ENCODE data around the gene ABAT. TPM values are rescaled to one million over a fixed set of nuclear protein-coding genes. Genes with fewer than 3 reads are reported as not detected.

Gene ABAT
- total and polyA plus RNA-seq, 2 experiments from 2014 or later, result 31.2 to 59.1 TPM

DNA sequence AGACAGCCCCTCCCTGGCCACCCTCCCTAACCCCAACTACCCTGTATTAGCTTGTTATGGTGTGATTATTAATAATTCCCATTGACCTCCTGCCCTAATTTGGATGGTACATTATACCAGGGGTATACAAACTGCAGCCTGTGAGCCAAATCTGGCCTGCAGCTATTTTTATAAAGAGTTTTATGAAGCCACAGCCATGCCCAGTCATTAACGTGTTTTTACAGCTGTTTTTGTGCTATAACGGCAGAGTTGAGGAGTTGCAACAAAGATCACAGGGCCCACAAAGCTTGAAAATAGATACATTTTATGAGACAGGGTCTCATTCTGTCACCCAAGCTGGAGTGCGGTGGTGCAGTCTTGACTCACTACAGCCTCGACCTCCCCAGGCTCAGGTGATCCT, 47.0 kb upstream of the ABAT start:
- peaks cover 4% of the 10 kb centered on the region for H3K36me3 ChIP-seq (replicated peaks; ENCODE audit: insufficient read depth, low read depth)
- H3K27me3 ChIP-seq, result no peaks in the 10 kb centered on the region
- no peak for TF ChIP-seq EZH2 (IDR thresholded peaks at IDR 0.05; ENCODE audit: borderline replicate concordance)
- no peak for TF ChIP-seq EZH2phosphoT487 (IDR thresholded peaks at IDR 0.05; ENCODE audit: low read depth, severe bottlenecking, unreplicated experiment)
- TF ChIP-seq, protein P1, sequence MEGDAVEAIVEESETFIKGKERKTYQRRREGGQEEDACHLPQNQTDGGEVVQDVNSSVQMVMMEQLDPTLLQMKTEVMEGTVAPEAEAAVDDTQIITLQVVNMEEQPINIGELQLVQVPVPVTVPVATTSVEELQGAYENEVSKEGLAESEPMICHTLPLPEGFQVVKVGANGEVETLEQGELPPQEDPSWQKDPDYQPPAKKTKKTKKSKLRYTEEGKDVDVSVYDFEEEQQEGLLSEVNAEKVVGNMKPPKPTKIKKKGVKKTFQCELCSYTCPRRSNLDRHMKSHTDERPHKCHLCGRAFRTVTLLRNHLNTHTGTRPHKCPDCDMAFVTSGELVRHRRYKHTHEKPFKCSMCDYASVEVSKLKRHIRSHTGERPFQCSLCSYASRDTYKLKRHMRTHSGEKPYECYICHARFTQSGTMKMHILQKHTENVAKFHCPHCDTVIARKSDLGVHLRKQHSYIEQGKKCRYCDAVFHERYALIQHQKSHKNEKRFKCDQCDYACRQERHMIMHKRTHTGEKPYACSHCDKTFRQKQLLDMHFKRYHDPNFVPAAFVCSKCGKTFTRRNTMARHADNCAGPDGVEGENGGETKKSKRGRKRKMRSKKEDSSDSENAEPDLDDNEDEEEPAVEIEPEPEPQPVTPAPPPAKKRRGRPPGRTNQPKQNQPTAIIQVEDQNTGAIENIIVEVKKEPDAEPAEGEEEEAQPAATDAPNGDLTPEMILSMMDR (IDR thresholded peaks at IDR 0.05; ENCODE audit: poor library complexity), result no peak

DNA sequence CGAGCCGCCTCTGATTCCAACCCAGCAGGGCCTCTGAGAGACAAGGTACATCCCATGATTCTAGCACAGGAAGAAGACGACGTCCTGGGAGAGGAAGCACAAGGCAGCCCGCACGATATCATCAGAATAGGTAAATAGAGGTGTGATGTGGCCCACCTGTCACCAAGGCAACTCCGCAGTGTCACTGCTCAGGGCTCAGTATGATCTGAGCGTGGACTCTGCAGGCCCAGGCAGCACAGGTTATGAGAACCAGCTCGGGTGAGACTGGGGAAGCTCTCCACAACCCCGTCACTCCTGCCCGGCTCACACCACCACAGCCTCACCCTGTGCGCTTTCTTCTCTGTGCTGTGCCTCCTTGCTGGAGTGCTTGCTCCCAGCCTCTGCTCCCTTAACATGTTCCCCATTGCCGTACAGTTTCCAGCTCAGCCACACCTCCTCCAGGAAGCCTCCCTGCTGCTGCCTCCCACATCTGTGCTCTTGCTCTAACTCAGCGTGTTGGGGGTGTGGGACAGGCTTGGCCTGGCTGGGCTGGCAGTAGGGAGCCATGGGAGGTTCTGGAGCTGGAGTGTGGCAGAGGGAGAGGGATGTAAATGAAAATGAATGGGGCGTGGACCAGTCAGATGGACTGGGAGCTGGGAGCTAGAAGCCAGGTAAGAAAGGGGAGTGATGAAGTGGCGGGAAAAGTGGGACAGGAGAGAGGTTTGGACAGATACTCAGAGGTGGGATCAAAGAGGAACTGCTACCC, 45.3 kb upstream of the ABAT start:
- Histone ChIP-seq H3K4me2 (no peak overlapping the region), H3K4me3 (no peak overlapping the region), H3K9me2 (replicated peaks; ENCODE audit: insufficient read depth) (no peaks in the 10 kb centered on the region), H3K9me3 (ENCODE audit: low read depth) (no peaks in the 10 kb centered on the region), H3K36me3 (replicated peaks; ENCODE audit: insufficient read depth, low read depth) (peaks cover 4% of the 10 kb centered on the region), H3K27me3 (no peaks in the 10 kb centered on the region), H2AFZ (no peak overlapping the region), H3K4me1 (ENCODE audit: insufficient read depth) (no peaks in the 10 kb centered on the region), H3K79me2 (peaks cover 15% of the 10 kb centered on the region), H3K27ac (no peak overlapping the region), H4K20me1 (ENCODE audit: insufficient read depth, poor library complexity, severe bottlenecking) (peaks cover 6% of the 10 kb centered on the region)
- DNase-seq (ENCODE audit: low spot score), result no peak
- TF ChIP-seq EZH2 (IDR thresholded peaks at IDR 0.05; ENCODE audit: borderline replicate concordance) (no peak), EZH2phosphoT487 (IDR thresholded peaks at IDR 0.05; ENCODE audit: low read depth, severe bottlenecking, unreplicated experiment) (no peak)
- TF ChIP-seq, protein P1 (IDR thresholded peaks at IDR 0.05; ENCODE audit: poor library complexity), result no peak
- WGBS (ENCODE audit: low lambda C conversion rate, missing lambda C conversion rate), result over 99% methylated on average over 14 of the region's 16 CpGs

More for the DNA sequence above, 47.0 kb upstream of the ABAT start:
- DNase-seq (ENCODE audit: low spot score), result no peak
- Histone ChIP-seq H3K9me2 (replicated peaks; ENCODE audit: insufficient read depth) (no peaks in the 10 kb centered on the region), H3K9me3 (ENCODE audit: low read depth) (no peaks in the 10 kb centered on the region), H4K20me1 (ENCODE audit: insufficient read depth, poor library complexity, severe bottlenecking) (peaks cover 6% of the 10 kb centered on the region), H3K4me1 (ENCODE audit: insufficient read depth) (peaks cover 4% of the 10 kb centered on the region), H3K79me2 (peaks cover 32% of the 10 kb centered on the region), H3K27ac (no peak overlapping the region), H2AFZ (no peak overlapping the region), H3K4me2 (no peak overlapping the region), H3K4me3 (no peak overlapping the region)
- WGBS (ENCODE audit: low lambda C conversion rate, missing lambda C conversion rate), result 89% methylated on average over 4 of the region's 4 CpGs

DNA sequence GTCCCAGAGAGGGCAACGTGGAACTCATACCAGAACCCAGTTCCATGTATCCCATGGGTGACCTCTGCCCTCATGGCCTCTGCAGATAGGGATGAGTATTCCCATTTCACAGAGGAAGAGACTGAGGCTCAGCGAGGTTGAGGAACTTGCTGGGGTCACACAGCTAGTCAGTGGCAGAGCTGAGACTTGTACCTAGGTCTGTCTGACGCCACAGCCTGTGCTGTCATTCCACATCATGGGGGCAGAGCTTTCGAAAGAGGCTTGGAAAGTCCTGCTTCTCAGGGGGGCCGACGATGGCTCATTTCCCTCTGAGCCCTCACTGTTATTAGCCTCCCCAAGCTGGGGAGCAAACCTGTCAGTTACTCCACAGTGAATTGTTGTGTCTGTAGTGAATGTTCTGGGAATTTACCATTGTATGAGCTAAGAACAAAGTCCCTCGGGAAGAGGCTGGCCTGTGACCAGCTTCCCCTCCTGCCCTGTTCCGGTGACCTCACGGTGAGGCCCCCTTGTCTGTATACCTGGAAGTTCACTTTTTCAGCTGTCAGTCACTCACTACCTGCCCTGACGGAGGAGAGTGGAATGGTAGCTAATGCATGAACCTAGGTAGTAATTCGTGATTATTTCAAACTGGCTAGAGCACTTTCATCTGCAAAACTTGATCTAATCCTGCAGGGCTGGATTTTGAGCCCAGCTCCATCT, 44.0 kb upstream of the ABAT start:
- H3K27me3 ChIP-seq, result no peaks in the 10 kb centered on the region
- H3K9me2 ChIP-seq (replicated peaks; ENCODE audit: insufficient read depth), result no peaks in the 10 kb centered on the region
- H2AFZ ChIP-seq, result no peak overlapping the region
- 87% methylated on average over 11 of the region's 11 CpGs for WGBS (ENCODE audit: low lambda C conversion rate, missing lambda C conversion rate)
- no peaks in the 10 kb centered on the region for H3K9me3 ChIP-seq (ENCODE audit: low read depth)
- no peaks in the 10 kb centered on the region for H3K4me1 ChIP-seq (ENCODE audit: insufficient read depth)
- H3K79me2 ChIP-seq, result peaks cover 3% of the 10 kb centered on the region
- no peak overlapping the region for H3K4me3 ChIP-seq
- H3K27ac ChIP-seq, result no peak overlapping the region
- H3K4me2 ChIP-seq, result no peak overlapping the region
- TF ChIP-seq, protein P1 (IDR thresholded peaks at IDR 0.05; ENCODE audit: poor library complexity), result no peak
- no peak for TF ChIP-seq EZH2phosphoT487 (IDR thresholded peaks at IDR 0.05; ENCODE audit: low read depth, severe bottlenecking, unreplicated experiment)
- TF ChIP-seq EZH2 (IDR thresholded peaks at IDR 0.05; ENCODE audit: borderline replicate concordance), result no peak
- peaks cover 4% of the 10 kb centered on the region for H3K36me3 ChIP-seq (replicated peaks; ENCODE audit: insufficient read depth, low read depth)
- DNase-seq (ENCODE audit: low spot score), result no peak
- peaks cover 4% of the 10 kb centered on the region for H4K20me1 ChIP-seq (ENCODE audit: insufficient read depth, poor library complexity, severe bottlenecking)
